Lower leg skin (tissue), 4 donors: Measurements from ENCODE around the gene SERPINA4. TPM values are rescaled to one million over a fixed set of nuclear protein-coding genes. Genes with fewer than 3 reads are reported as not detected.
A peak's percentile ranks its signal among the peaks of the same experiment; 100 is the strongest.

Experiments used
- DNase-seq, 2 donors: peaks; one replicate each; pipeline ENCODE4 v3.0.0-alpha.2; 2019; ENCODE audit warnings: low spot score in 2 of 2
- H3K4me3 ChIP-seq: fragments of 200-600 bp; sonication (generic); 2 replicates; pipeline ENCODE4 v1.5.1; 2017; ENCODE audit warnings: mild to moderate bottlenecking, low read depth; ENCODE audit not compliant: poor library complexity, severe bottlenecking
- CTCF ChIP-seq, 3 donors: fragments of 450-650 bp; IDR thresholded peaks; one replicate each; pipeline ENCODE4 v1.5.1; 2016; ENCODE audit warnings: antibody characterized with exemption in 3 of 3, mild to moderate bottlenecking in 3 of 3, moderate library complexity in 2 of 3
- POLR2A ChIP-seq, 2 donors: fragments of 450-650 bp; IDR thresholded peaks; one replicate each; pipeline ENCODE4 v1.6.1; 2016 to 2017; ENCODE audit warnings: antibody characterized with exemption in 2 of 2, mild to moderate bottlenecking in 1 of 2, moderate library complexity in 1 of 2
- WGBS, 2 donors: methylation state at CpG; one replicate each; pipeline ENCODE4 v1.1.5; 2018; 5-methylcytosine and 5-hydroxymethylcytosine counted together
- intact Hi-C: fragments of 100-400 bp; cut with DNase I; formaldehyde crosslinking; loops from one replicate; pipeline ENCODE4 v1.15.0; 2023; ENCODE audit warnings: low total_unique reads
- total RNA-seq, 4 donors: library from RNA; depleted of rRNA; stranded (reverse); fragments of >200 nt; gene quantifications; one replicate each; pipeline ENCODE4 v1.1.0, GENCODE V29; 2016

Gene SERPINA4
- total RNA-seq, 4 donors from 2014 or later, result not detected

GRCh38 chr14:94517641-94518257 lies 43.5 kb upstream of the SERPINA4 start:
- WGBS, 2 donors, result 21 to 23% methylated on average over 7 of the region's 7 CpGs
- peak; percentile 46 to 85 for DNase-seq
- H3K4me3 ChIP-seq, result no peak overlapping the region
- intact Hi-C loops, result no loop called here
- no peak for TF ChIP-seq CTCF (IDR thresholded peaks at IDR 0.05)
- TF ChIP-seq POLR2A (IDR thresholded peaks at IDR 0.05), result no peak

- TF ChIP-seq POLR2A (IDR thresholded peaks at IDR 0.05) (no peak), CTCF (IDR thresholded peaks at IDR 0.05) (no peak)
- intact Hi-C loops, result no loop called here
Measured at GRCh38 chr14:94521375-94522114, 39.7 kb upstream of the SERPINA4 start.

GRCh38 chr14:94522115-94522724 lies 39.0 kb upstream of the SERPINA4 start:
- TF ChIP-seq POLR2A (IDR thresholded peaks at IDR 0.05) (no peak), CTCF (IDR thresholded peaks at IDR 0.05) (no peak)
- 89% methylated on average over 7 of the region's 7 CpGs for WGBS, 2 donors
- intact Hi-C loops, result no loop called here
- no peak overlapping the region for H3K4me3 ChIP-seq
- DNase-seq, result peak in 1 of 2 donors; percentile 72

More at GRCh38 chr14:94521375-94522114, 39.7 kb upstream of the SERPINA4 start:
- WGBS, 2 donors, result 51 to 61% methylated on average over 5 of the region's 5 CpGs
- H3K4me3 ChIP-seq, result no peak overlapping the region
- peak in 1 of 2 donors; percentile 57 for DNase-seq

- no peak for TF ChIP-seq POLR2A (IDR thresholded peaks at IDR 0.05)
- no peak for TF ChIP-seq CTCF (IDR thresholded peaks at IDR 0.05)
- DNase-seq, result peak in 1 of 2 donors; percentile 61
- intact Hi-C loops, result no loop called here
- no peak overlapping the region for H3K4me3 ChIP-seq
- 84 to 90% methylated on average over 8 of the region's 8 CpGs for WGBS, 2 donors
Measured at GRCh38 chr14:94523265-94523664, 38.0 kb upstream of the SERPINA4 start.

GRCh38 chr14:94524093-94524492 lies 37.1 kb upstream of the SERPINA4 start:
- no peak for DNase-seq
- WGBS, 2 donors, result 65 to 75% methylated on average over 3 of the region's 3 CpGs
- no peak for TF ChIP-seq CTCF (IDR thresholded peaks at IDR 0.05)
- TF ChIP-seq POLR2A (IDR thresholded peaks at IDR 0.05), result no peak
- intact Hi-C loops, result no loop called here
- H3K4me3 ChIP-seq, result no peak overlapping the region
